ENCODE measurements around the gene DCST1.

Gene DCST1

GRCh38 chr1:155086856-155087535 lies 53.4 kb downstream of the DCST1 start:
- TF ChIP-seq, protein P1, sequence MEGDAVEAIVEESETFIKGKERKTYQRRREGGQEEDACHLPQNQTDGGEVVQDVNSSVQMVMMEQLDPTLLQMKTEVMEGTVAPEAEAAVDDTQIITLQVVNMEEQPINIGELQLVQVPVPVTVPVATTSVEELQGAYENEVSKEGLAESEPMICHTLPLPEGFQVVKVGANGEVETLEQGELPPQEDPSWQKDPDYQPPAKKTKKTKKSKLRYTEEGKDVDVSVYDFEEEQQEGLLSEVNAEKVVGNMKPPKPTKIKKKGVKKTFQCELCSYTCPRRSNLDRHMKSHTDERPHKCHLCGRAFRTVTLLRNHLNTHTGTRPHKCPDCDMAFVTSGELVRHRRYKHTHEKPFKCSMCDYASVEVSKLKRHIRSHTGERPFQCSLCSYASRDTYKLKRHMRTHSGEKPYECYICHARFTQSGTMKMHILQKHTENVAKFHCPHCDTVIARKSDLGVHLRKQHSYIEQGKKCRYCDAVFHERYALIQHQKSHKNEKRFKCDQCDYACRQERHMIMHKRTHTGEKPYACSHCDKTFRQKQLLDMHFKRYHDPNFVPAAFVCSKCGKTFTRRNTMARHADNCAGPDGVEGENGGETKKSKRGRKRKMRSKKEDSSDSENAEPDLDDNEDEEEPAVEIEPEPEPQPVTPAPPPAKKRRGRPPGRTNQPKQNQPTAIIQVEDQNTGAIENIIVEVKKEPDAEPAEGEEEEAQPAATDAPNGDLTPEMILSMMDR (IDR thresholded peaks at IDR 0.05; ENCODE audit: control insufficient read depth, insufficient read depth, low read depth, low read length, missing control alignments), result peak; percentile 23
- no peak overlapping the region for H3K4me3 ChIP-seq (ENCODE audit: control insufficient read depth, low read depth, low read length)
- DNase-seq (ENCODE audit: low read depth), result no peak

DNA sequence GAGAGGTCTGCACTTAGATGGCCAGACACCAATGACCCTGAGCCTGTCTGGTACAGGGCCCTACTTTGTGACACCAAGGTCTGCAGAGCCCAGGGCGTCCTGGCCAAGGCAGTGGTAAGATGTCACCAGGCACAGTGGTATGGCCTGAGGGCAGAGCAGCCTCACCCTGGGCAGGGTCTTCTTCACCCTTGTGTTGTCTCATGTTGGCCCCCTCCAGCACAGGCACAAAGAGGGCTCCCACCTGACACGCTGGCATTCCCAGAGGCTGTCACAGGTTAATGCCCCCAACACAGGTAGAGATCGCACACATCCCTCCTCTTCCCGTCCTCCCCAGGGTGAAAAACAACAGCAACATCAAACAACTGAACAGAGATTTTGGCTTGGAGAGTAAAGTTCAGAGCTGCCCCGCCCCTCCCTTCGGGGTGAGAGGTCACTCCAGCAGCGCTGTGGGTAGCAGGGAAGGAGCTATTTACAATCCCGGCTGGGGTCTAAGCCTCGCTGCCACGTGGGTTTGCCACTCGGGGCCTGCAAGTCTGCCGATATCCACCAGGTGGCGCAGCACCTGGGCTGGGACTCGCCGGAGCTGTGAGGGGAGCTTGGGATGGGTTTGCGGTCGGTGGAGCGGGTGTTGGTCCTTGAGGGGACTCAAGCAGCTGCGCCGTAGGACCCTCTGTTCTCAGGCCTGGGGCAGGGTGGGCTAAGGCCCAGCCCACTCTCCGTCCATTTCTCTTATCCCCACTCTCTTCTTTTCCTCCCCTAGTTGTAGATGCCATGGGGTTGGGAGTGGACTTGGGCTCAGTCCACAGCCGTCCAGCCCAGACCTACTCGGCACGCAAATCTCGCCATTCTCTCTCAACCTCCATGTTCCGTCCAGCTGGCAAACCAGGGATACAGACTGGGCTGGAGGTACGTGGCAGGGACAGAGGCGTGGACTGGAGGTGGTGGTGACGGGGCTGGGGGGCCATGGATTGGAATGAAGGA lies 57.7 kb downstream of the DCST1 start:
- DNase-seq (ENCODE audit: low read depth), result no peak
- TF ChIP-seq, protein P1 (IDR thresholded peaks at IDR 0.05; ENCODE audit: control insufficient read depth, insufficient read depth, low read depth, low read length, missing control alignments), result peak; percentile 96
- no peak overlapping the region for H3K4me3 ChIP-seq (ENCODE audit: control insufficient read depth, low read depth, low read length)

DNA sequence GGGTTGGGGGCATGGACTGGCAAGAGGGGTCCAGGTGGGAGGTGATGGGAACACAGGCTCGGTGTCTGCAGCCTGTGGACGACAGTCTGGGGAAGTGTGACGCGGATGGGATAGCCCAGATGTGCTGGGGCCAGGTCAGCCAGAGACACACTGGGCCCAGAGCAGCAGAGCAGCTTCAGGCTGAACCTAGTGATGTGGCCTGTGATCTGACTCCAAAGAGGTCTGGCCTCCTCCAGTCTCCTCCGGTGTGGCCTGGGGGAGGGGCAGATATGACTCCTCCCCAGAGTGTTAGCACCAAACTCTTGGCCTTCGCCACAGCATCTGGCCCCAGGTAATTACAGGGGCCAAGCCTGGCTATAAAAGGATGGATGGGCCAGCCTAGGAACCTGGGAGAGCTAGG lies 58.5 kb downstream of the DCST1 start:
- DNase-seq (ENCODE audit: low read depth), result no peak
- TF ChIP-seq, protein P1 (IDR thresholded peaks at IDR 0.05; ENCODE audit: control insufficient read depth, insufficient read depth, low read depth, low read length, missing control alignments), result no peak

GRCh38 chr1:155092641-155093040 lies 59.0 kb downstream of the DCST1 start:
- H3K4me3 ChIP-seq (ENCODE audit: control insufficient read depth, low read depth, low read length), result no peak overlapping the region
- TF ChIP-seq, protein P1 (IDR thresholded peaks at IDR 0.05; ENCODE audit: control insufficient read depth, insufficient read depth, low read depth, low read length, missing control alignments), result no peak
- DNase-seq (ENCODE audit: low read depth), result no peak

More for the DNA sequence above, 58.5 kb downstream of the DCST1 start:
- H3K4me3 ChIP-seq (ENCODE audit: control insufficient read depth, low read depth, low read length), result no peak overlapping the region

- TF ChIP-seq, protein P1 (IDR thresholded peaks at IDR 0.05; ENCODE audit: control insufficient read depth, insufficient read depth, low read depth, low read length, missing control alignments), result peak; percentile 51
- peak; percentile 21 for DNase-seq (ENCODE audit: low read depth)
- no peak overlapping the region for H3K4me3 ChIP-seq (ENCODE audit: control insufficient read depth, low read depth, low read length)
Measured at GRCh38 chr1:155093911-155094621, 60.4 kb downstream of the DCST1 start.

GRCh38 chr1:155094622-155094948 lies 61.0 kb downstream of the DCST1 start:
- no peak for DNase-seq (ENCODE audit: low read depth)
- TF ChIP-seq, protein P1 (IDR thresholded peaks at IDR 0.05; ENCODE audit: control insufficient read depth, insufficient read depth, low read depth, low read length, missing control alignments), result no peak
- H3K4me3 ChIP-seq (ENCODE audit: control insufficient read depth, low read depth, low read length), result no peak overlapping the region

Data from AG09309 (cell line).